ENCODE measurements around the gene SPRING1.

The SPRING1 gene

GRCh38 chr12:116731801-116732200, 6.1 kb downstream of the SPRING1 start:
- no peaks in the 10 kb centered on the region for H3K27me3 ChIP-seq (replicated peaks in 2 of 5; ENCODE audit: control insufficient read depth in 4 of 5, insufficient read depth in 5 of 5, low read length in 4 of 5)
- POLR2A ChIA-PET: no interaction called here
- H3K4me3 ChIP-seq (ENCODE audit: control insufficient read depth in 1 of 7, extremely low read depth in 1 of 7, insufficient read depth in 4 of 7, low read depth in 2 of 7, low read length in 6 of 7): no peak overlapping the region
- DNase-seq: no peak
- H3K36me3 ChIP-seq (ENCODE audit: control insufficient read depth in 4 of 4, insufficient read depth in 4 of 4, low read length in 3 of 4): peaks cover 3 to 17% (median 8%) of the 10 kb centered on the region in 4 experiments
- CTCF ChIA-PET: interaction anchor here (0.6 kb wide), 1 partner anchor 11 kb away, joined by 4 read pairs; no protein-coding TSS in a partner anchor
- no peak overlapping the region for H3K27ac ChIP-seq (ENCODE audit: insufficient read depth in 1 of 2, low read depth in 1 of 2, low read length in 2 of 2, poor library complexity in 1 of 2, severe bottlenecking in 2 of 2)
- H3K4me1 ChIP-seq (ENCODE audit: control extremely low read depth in 1 of 4, control insufficient read depth in 4 of 4, insufficient read depth in 4 of 4, low read length in 3 of 4): peaks cover 0 to 7% (median 4%) of the 10 kb centered on the region in 4 experiments
- 96% methylated on average over 3 of the region's 3 CpGs for WGBS (ENCODE audit: insufficient coverage)
- no peaks in the 10 kb centered on the region for H3K9me3 ChIP-seq (ENCODE audit: control extremely low read depth in 1 of 5, control insufficient read depth in 4 of 5, insufficient read depth in 2 of 5, low read depth in 1 of 5, low read length in 4 of 5)

- Histone ChIP-seq H3K27me3 (replicated peaks in 2 of 5; ENCODE audit: control insufficient read depth in 4 of 5, insufficient read depth in 5 of 5, low read length in 4 of 5) (no peaks in the 10 kb centered on the region), H3K27ac (ENCODE audit: insufficient read depth in 1 of 2, low read depth in 1 of 2, low read length in 2 of 2, poor library complexity in 1 of 2, severe bottlenecking in 2 of 2) (no peak overlapping the region), H3K4me3 (ENCODE audit: control insufficient read depth in 1 of 7, extremely low read depth in 1 of 7, insufficient read depth in 4 of 7, low read depth in 2 of 7, low read length in 6 of 7) (no peak overlapping the region), H3K36me3 (ENCODE audit: control insufficient read depth in 4 of 4, insufficient read depth in 4 of 4, low read length in 3 of 4) (peaks cover 0 to 3% (median 2%) of the 10 kb centered on the region in 4 experiments), H3K9me3 (ENCODE audit: control extremely low read depth in 1 of 5, control insufficient read depth in 4 of 5, insufficient read depth in 2 of 5, low read depth in 1 of 5, low read length in 4 of 5) (no peaks in the 10 kb centered on the region), H3K4me1 (ENCODE audit: control extremely low read depth in 1 of 4, control insufficient read depth in 4 of 4, insufficient read depth in 4 of 4, low read length in 3 of 4) (no peaks in the 10 kb centered on the region)
- POLR2A ChIA-PET: no interaction called here
- WGBS (ENCODE audit: insufficient coverage): 96% methylated on average over 3 of the region's 6 CpGs
- DNase-seq: no peak
- CTCF ChIA-PET: interaction anchor here (1.1 to 2.0 kb wide), 4 partner anchors 9 to 733 kb away, joined by 3 to 8 read pairs (median 4); no protein-coding TSS in a partner anchor
Observed at GRCh38 chr12:116727891-116728290, 10.0 kb downstream of the SPRING1 start.

- no peak for DNase-seq
- 100% methylated on average over 2 of the region's 3 CpGs for WGBS (ENCODE audit: insufficient coverage)
Observed at GRCh38 chr12:116727261-116727660, 10.6 kb downstream of the SPRING1 start.

GRCh38 chr12:116726694-116727093, 11.2 kb downstream of the SPRING1 start:
- Histone ChIP-seq H3K27ac (ENCODE audit: insufficient read depth in 1 of 2, low read depth in 1 of 2, low read length in 2 of 2, poor library complexity in 1 of 2, severe bottlenecking in 2 of 2) (no peak overlapping the region), H3K9me3 (ENCODE audit: control extremely low read depth in 1 of 5, control insufficient read depth in 4 of 5, insufficient read depth in 2 of 5, low read depth in 1 of 5, low read length in 4 of 5) (no peaks in the 10 kb centered on the region), H3K4me3 (ENCODE audit: control insufficient read depth in 1 of 7, extremely low read depth in 1 of 7, insufficient read depth in 4 of 7, low read depth in 2 of 7, low read length in 6 of 7) (no peak overlapping the region), H3K27me3 (replicated peaks in 2 of 5; ENCODE audit: control insufficient read depth in 4 of 5, insufficient read depth in 5 of 5, low read length in 4 of 5) (no peaks in the 10 kb centered on the region), H3K36me3 (ENCODE audit: control insufficient read depth in 4 of 4, insufficient read depth in 4 of 4, low read length in 3 of 4) (peaks cover 3 to 8% (median 7%) of the 10 kb centered on the region in 4 experiments), H3K4me1 (ENCODE audit: control extremely low read depth in 1 of 4, control insufficient read depth in 4 of 4, insufficient read depth in 4 of 4, low read length in 3 of 4) (no peaks in the 10 kb centered on the region)
- 92% methylated on average over 4 of the region's 4 CpGs for WGBS (ENCODE audit: insufficient coverage)
- POLR2A ChIA-PET: no interaction called here
- DNase-seq: no peak
- CTCF ChIA-PET: interaction anchor here (1.1 to 2.0 kb wide), 4 partner anchors 10 to 747 kb away, joined by 3 to 8 read pairs (median 4); no protein-coding TSS in a partner anchor

More at GRCh38 chr12:116727261-116727660, 10.6 kb downstream of the SPRING1 start:
- H3K4me1 ChIP-seq (ENCODE audit: control extremely low read depth in 1 of 4, control insufficient read depth in 4 of 4, insufficient read depth in 4 of 4, low read length in 3 of 4): no peaks in the 10 kb centered on the region
- H3K27me3 ChIP-seq (replicated peaks in 2 of 5; ENCODE audit: control insufficient read depth in 4 of 5, insufficient read depth in 5 of 5, low read length in 4 of 5): no peaks in the 10 kb centered on the region
- POLR2A ChIA-PET: no interaction called here
- peaks cover 0 to 7% (median 6%) of the 10 kb centered on the region in 4 experiments for H3K36me3 ChIP-seq (ENCODE audit: control insufficient read depth in 4 of 4, insufficient read depth in 4 of 4, low read length in 3 of 4)
- CTCF ChIA-PET: interaction anchor here (1.1 to 2.0 kb wide), 6 partner anchors 9 to 747 kb away, joined by 3 to 8 read pairs (median 4); no protein-coding TSS in a partner anchor
- no peak overlapping the region for H3K4me3 ChIP-seq (ENCODE audit: control insufficient read depth in 1 of 7, extremely low read depth in 1 of 7, insufficient read depth in 4 of 7, low read depth in 2 of 7, low read length in 6 of 7)
- H3K27ac ChIP-seq (ENCODE audit: insufficient read depth in 1 of 2, low read depth in 1 of 2, low read length in 2 of 2, poor library complexity in 1 of 2, severe bottlenecking in 2 of 2): no peak overlapping the region
- H3K9me3 ChIP-seq (ENCODE audit: control extremely low read depth in 1 of 5, control insufficient read depth in 4 of 5, insufficient read depth in 2 of 5, low read depth in 1 of 5, low read length in 4 of 5): no peaks in the 10 kb centered on the region

GRCh38 chr12:116722245-116722644, 15.6 kb downstream of the SPRING1 start:
- CTCF ChIA-PET: interaction anchor here (1.0 kb wide), 1 partner anchor 13 kb away, joined by 4 read pairs; no protein-coding TSS in a partner anchor
- no peak overlapping the region for H3K27ac ChIP-seq (ENCODE audit: insufficient read depth in 1 of 2, low read depth in 1 of 2, low read length in 2 of 2, poor library complexity in 1 of 2, severe bottlenecking in 2 of 2)
- H3K4me3 ChIP-seq (ENCODE audit: control insufficient read depth in 1 of 7, extremely low read depth in 1 of 7, insufficient read depth in 4 of 7, low read depth in 2 of 7, low read length in 6 of 7): no peak overlapping the region
- H3K36me3 ChIP-seq (ENCODE audit: control insufficient read depth in 4 of 4, insufficient read depth in 4 of 4, low read length in 3 of 4): peaks cover 13 to 32% (median 21%) of the 10 kb centered on the region in 4 experiments
- no peaks in the 10 kb centered on the region for H3K9me3 ChIP-seq (ENCODE audit: control extremely low read depth in 1 of 5, control insufficient read depth in 4 of 5, insufficient read depth in 2 of 5, low read depth in 1 of 5, low read length in 4 of 5)
- H3K4me1 ChIP-seq (ENCODE audit: control extremely low read depth in 1 of 4, control insufficient read depth in 4 of 4, insufficient read depth in 4 of 4, low read length in 3 of 4): no peaks in the 10 kb centered on the region
- POLR2A ChIA-PET: interaction anchor here (0.7 kb wide), 1 partner anchor 8 kb away, joined by 3 read pairs; no protein-coding TSS in a partner anchor
- no peaks in the 10 kb centered on the region for H3K27me3 ChIP-seq (replicated peaks in 2 of 5; ENCODE audit: control insufficient read depth in 4 of 5, insufficient read depth in 5 of 5, low read length in 4 of 5)
- no peak for DNase-seq

GRCh38 chr12:116719731-116720528, 17.9 kb downstream of the SPRING1 start:
- no peak overlapping the region for H3K4me3 ChIP-seq (ENCODE audit: control insufficient read depth in 1 of 7, extremely low read depth in 1 of 7, insufficient read depth in 4 of 7, low read depth in 2 of 7, low read length in 6 of 7)
- CTCF ChIA-PET: interaction anchor here (1.3 to 5.3 kb wide), 4 partner anchors 11 to 16 kb away, joined by 3 to 25 read pairs (median 6); no protein-coding TSS in a partner anchor
- H3K36me3 ChIP-seq (ENCODE audit: control insufficient read depth in 4 of 4, insufficient read depth in 4 of 4, low read length in 3 of 4): peaks cover 21 to 50% (median 32%) of the 10 kb centered on the region in 4 experiments
- H3K27ac ChIP-seq (ENCODE audit: insufficient read depth in 1 of 2, low read depth in 1 of 2, low read length in 2 of 2, poor library complexity in 1 of 2, severe bottlenecking in 2 of 2): no peak overlapping the region
- POLR2A ChIA-PET: no interaction called here
- 95% methylated on average over 11 of the region's 15 CpGs for WGBS (ENCODE audit: insufficient coverage)
- no peak for DNase-seq
- H3K9me3 ChIP-seq (ENCODE audit: control extremely low read depth in 1 of 5, control insufficient read depth in 4 of 5, insufficient read depth in 2 of 5, low read depth in 1 of 5, low read length in 4 of 5): no peaks in the 10 kb centered on the region
- H3K27me3 ChIP-seq (replicated peaks in 2 of 5; ENCODE audit: control insufficient read depth in 4 of 5, insufficient read depth in 5 of 5, low read length in 4 of 5): no peaks in the 10 kb centered on the region
- H3K4me1 ChIP-seq (ENCODE audit: control extremely low read depth in 1 of 4, control insufficient read depth in 4 of 4, insufficient read depth in 4 of 4, low read length in 3 of 4): no peaks in the 10 kb centered on the region
